ENCODE data around the gene GPR35.

GPR35 gene

GRCh38 chr2:240605867-240606743 lies 19.2 kb upstream of the GPR35 start:
- no peak for TF ChIP-seq CTCF (IDR thresholded peaks at IDR 0.05)

- no peak for TF ChIP-seq CTCF (IDR thresholded peaks at IDR 0.05)
Observed at GRCh38 chr2:240611601-240612210, 13.6 kb upstream of the GPR35 start.

GRCh38 chr2:240613781-240614180 lies 11.5 kb upstream of the GPR35 start:
- TF ChIP-seq CTCF (IDR thresholded peaks at IDR 0.05), result no peak

- TF ChIP-seq CTCF (IDR thresholded peaks at IDR 0.05), result no peak
Observed at GRCh38 chr2:240614391-240614790, 10.9 kb upstream of the GPR35 start.

- TF ChIP-seq CTCF (IDR thresholded peaks at IDR 0.05), result no peak
Observed at GRCh38 chr2:240615396-240615795, 9.9 kb upstream of the GPR35 start.

- no peak for TF ChIP-seq CTCF (IDR thresholded peaks at IDR 0.05)
Observed at GRCh38 chr2:240615820-240616547, 9.3 kb upstream of the GPR35 start.

GRCh38 chr2:240618776-240619175 lies 6.5 kb upstream of the GPR35 start:
- TF ChIP-seq CTCF (IDR thresholded peaks at IDR 0.05), result no peak
